ENCODE results near the gene RAB11FIP4.

Gene RAB11FIP4

DNA sequence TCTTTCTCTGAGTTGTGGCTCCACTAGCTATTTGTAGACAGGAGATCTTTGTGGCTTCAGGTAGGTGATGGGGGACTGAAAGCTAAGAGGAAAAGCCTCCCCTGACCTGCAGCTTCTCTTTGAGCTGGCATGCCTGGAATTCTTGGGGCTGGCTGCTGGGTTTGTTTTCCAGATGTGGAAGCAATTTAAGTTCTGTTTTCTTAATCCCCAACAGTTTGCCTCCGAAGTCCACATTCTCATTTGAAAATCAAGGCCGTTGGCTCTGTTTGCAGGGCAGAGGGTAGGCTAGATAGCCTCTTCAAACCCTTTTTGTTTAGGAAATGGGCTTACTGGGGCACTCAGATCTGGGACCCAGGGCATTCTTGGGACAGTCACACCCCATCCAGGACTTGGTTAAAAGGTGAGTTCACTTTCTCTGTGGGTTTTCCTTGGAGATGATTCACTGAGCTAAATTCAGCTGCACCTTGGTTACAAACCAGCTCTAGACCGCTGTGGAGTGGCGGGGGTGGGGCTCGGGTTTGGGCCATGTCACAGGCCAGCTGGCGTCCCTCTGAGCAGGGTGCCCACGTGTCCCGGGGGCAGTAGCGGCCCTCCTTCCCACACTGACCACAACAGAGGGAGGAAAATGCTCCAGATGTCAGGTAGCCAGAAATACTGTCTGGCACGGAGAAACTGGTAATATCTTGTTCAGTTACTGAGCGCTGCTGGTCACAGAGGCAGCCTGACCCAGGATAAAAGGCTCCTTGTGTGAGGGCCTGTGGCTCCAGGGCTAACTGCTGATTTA, 108.5 kb downstream of the RAB11FIP4 start:
- DNase-seq (ENCODE audit: low read depth) = peak; percentile 65
- H3K4me3 ChIP-seq (ENCODE audit: low read length) = no peak overlapping the region
- TF ChIP-seq, protein P1, sequence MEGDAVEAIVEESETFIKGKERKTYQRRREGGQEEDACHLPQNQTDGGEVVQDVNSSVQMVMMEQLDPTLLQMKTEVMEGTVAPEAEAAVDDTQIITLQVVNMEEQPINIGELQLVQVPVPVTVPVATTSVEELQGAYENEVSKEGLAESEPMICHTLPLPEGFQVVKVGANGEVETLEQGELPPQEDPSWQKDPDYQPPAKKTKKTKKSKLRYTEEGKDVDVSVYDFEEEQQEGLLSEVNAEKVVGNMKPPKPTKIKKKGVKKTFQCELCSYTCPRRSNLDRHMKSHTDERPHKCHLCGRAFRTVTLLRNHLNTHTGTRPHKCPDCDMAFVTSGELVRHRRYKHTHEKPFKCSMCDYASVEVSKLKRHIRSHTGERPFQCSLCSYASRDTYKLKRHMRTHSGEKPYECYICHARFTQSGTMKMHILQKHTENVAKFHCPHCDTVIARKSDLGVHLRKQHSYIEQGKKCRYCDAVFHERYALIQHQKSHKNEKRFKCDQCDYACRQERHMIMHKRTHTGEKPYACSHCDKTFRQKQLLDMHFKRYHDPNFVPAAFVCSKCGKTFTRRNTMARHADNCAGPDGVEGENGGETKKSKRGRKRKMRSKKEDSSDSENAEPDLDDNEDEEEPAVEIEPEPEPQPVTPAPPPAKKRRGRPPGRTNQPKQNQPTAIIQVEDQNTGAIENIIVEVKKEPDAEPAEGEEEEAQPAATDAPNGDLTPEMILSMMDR (IDR thresholded peaks at IDR 0.05; ENCODE audit: insufficient read depth, low read depth, low read length, missing control alignments) = no peak

GRCh38 chr17:31506517-31506916, 115.0 kb downstream of the RAB11FIP4 start:
- no peak overlapping the region for H3K4me3 ChIP-seq (ENCODE audit: low read length)
- no peak for DNase-seq (ENCODE audit: low read depth)
- TF ChIP-seq, protein P1 (IDR thresholded peaks at IDR 0.05; ENCODE audit: insufficient read depth, low read depth, low read length, missing control alignments) = no peak

DNA sequence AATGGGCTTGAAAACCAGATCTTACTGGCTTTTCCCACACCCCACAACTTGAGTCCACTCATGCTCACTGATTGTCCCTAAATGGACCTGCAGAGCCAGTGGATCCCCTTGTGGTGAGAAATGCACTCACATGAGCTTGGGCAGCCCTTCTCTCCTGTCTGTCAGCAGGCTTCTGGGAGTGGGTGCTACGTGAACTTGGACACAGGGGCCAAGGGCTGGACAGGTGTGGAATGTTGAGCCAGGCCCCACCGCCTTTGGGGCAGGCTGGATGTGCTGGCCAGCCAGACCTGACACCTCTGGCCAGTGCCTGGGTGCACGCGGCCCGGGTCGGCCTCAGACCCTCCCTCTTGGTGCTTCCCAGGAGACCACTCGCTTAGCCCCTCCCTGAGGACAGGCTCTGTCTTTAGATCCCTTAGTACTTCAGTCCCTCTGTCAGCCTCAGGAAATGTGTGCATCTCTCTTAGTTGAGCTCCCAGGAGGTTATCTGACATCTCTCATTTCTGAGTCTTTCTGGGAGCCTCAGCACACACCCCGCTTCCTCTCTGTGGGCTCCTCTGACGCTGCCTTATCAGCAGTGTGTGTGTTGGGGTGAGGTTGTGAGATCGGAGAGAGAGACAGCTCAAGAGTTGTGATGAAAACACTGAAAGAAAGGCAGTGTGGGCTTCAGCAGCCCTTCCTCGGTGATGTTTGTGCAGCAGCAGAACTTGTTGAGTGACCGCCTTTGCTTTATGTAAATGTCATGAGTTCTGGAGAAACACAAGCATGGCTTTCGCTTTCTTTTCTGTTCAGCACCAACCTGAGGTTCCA, 117.0 kb downstream of the RAB11FIP4 start:
- TF ChIP-seq, protein P1 (IDR thresholded peaks at IDR 0.05; ENCODE audit: insufficient read depth, low read depth, low read length, missing control alignments) = peak; percentile 24
- no peak for DNase-seq (ENCODE audit: low read depth)
- H3K4me3 ChIP-seq (ENCODE audit: low read length) = no peak overlapping the region

DNA sequence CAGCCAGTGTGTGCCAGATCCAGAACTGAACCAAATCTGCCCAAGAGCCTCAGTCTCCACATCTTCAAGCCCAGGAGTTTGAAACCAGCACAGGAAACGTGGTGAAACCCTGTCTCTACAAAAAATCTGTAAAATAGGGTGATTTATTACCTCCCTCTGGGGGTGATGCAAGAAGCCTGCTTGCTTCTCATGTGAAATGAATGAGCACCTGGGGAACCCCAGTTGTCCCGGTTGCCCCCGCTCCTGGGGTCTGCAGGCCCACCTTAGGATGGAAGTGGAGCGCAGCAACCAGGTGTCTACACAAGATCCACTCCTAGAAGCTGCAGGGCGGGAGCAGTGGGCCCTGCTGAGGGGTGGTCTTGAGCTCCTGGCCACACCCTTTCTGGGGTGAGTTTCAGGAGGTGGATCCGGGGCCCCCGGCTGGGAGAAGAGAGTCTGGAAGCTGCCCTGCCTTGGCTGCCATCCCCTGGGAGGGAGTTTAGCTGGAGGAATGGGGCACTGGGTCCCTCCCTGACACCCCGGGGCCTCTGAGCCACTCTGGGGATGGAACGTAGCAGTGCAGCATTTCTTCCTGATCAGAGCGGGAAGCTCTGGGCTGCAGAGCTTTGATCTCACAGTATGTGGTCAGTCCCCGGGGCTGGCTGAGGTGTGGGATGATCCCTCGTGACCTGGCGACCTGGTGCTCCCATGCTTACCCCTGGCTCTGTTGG, 117.8 kb downstream of the RAB11FIP4 start:
- TF ChIP-seq, protein P1 (IDR thresholded peaks at IDR 0.05; ENCODE audit: insufficient read depth, low read depth, low read length, missing control alignments) = no peak
- H3K4me3 ChIP-seq (ENCODE audit: low read length) = no peak overlapping the region
- no peak for DNase-seq (ENCODE audit: low read depth)

GRCh38 chr17:31509805-31510177, 118.3 kb downstream of the RAB11FIP4 start:
- TF ChIP-seq, protein P1 (IDR thresholded peaks at IDR 0.05; ENCODE audit: insufficient read depth, low read depth, low read length, missing control alignments) = no peak
- H3K4me3 ChIP-seq (ENCODE audit: low read length) = no peak overlapping the region
- no peak for DNase-seq (ENCODE audit: low read depth)

DNA sequence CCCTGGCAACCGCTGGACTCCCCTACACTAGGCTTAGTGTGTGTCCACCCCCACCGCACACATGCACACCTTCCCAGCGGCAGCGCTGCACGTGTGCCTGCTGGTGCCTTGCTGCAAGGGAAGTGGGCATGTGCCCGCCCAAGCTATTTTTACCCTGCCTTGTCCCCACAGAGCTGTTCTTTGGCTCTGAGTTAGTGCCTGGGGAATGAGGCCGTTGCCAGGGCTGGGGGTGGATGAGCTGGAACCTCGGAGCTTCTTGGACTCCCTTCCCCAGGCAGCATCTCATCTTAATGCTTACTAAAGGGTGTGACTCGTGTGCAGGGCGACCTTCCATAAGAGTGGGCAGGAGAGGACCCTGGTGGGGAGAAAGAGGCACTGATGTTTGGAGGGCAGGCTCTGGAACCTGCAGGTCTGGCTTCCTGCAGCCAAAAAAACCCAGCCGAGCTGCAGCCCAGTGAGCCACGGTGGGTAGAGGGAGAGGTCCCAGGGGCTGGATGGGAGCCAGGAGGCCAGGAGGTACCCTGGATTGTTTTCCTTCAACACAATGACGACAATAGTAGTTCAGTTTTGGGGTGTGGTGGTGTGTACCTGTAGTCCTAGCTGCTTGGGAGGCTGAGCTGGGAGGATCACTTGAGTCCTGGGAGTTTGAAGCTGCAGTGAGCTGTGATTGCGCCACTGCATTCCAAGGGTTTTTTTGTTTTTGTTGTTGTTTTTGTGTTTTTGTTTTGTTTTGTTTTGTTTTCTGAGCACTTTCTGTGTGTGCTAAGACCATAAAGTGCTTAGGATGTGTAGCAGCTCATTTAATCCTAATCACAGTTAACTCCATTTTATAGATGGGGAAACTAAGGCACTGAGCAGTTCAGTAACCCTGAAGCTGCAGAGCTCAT, 119.1 kb downstream of the RAB11FIP4 start:
- TF ChIP-seq, protein P1 (IDR thresholded peaks at IDR 0.05; ENCODE audit: insufficient read depth, low read depth, low read length, missing control alignments) = no peak
- no peak for DNase-seq (ENCODE audit: low read depth)
- no peak overlapping the region for H3K4me3 ChIP-seq (ENCODE audit: low read length)
